IMR-90 (cell line): ENCODE results near the gene FAHD1. TPM values are rescaled to one million over a fixed set of nuclear protein-coding genes. Genes with fewer than 3 reads are reported as not detected.

Experiments
- ATAC-seq: fragments of 200-7000 bp; cut with Tn5 transposase; 2 replicates; pipeline ENCODE4 v1.9.1; 2020; ENCODE audit warnings: low read depth, mild to moderate bottlenecking, moderate library complexity
- BruUV-seq: library from RNA; stranded (reverse); fragments of 400-500 nt; replicated peaks from 2 replicates; lab custom pipeline; 2021; lab: Mats Ljungman, UMichigan
- CTCF ChIA-PET: fragments of 300-600 bp; formaldehyde crosslinking; extraction: SDS; loops from one replicate; lab custom pipeline; 2021; ENCODE audit warnings: antibody characterized with exemption; lab: Yijun Ruan, JAX
- POLR2A ChIA-PET: fragments of 300-600 bp; sonication (Branson Sonifier 250); formaldehyde crosslinking; loops from one replicate; lab custom pipeline; 2022; ENCODE audit warnings: antibody characterized with exemption; ENCODE audit not compliant: unreplicated experiment; lab: Charles Lee
- DNase-seq: peaks from one replicate; pipeline ENCODE4 v3.0.0; 2013
- H2AFZ ChIP-seq: replicated peaks from 2 replicates; pipeline ENCODE3; 2013; ENCODE audit warnings: low read length, mild to moderate bottlenecking; ENCODE audit not compliant: poor library complexity
- H2AK5ac ChIP-seq: 2 replicates; pipeline ENCODE4 v1.6.1; 2013; ENCODE audit warnings: low read depth, low read length, inconsistent platforms
- H2AK9ac ChIP-seq: replicated peaks from 2 replicates; pipeline ENCODE3; 2013; ENCODE audit warnings: mild to moderate bottlenecking, low read depth, low read length, moderate library complexity; ENCODE audit not compliant: poor library complexity
- H2BK120ac ChIP-seq: 2 replicates; pipeline ENCODE4 v1.6.1; 2013; ENCODE audit warnings: low read depth, low read length, inconsistent platforms
- H2BK15ac ChIP-seq: 3 replicates; pipeline ENCODE4 v1.6.1; 2013; ENCODE audit warnings: low read depth, low read length, inconsistent platforms
- H2BK20ac ChIP-seq: 2 replicates; pipeline ENCODE4 v1.6.1; 2013; ENCODE audit warnings: low read depth, mild to moderate bottlenecking, inconsistent platforms, low read length, moderate library complexity
- H2BK5ac ChIP-seq: 2 replicates; pipeline ENCODE4 v1.6.1; 2013; ENCODE audit warnings: mild to moderate bottlenecking, low read depth, low read length, inconsistent platforms; ENCODE audit not compliant: poor library complexity, severe bottlenecking
- H3K14ac ChIP-seq: replicated peaks from 2 replicates; pipeline ENCODE4 v1.6.1; 2013; ENCODE audit warnings: low read depth, low read length, inconsistent platforms
- H3K18ac ChIP-seq: 2 replicates; pipeline ENCODE4 v1.6.1; 2013; ENCODE audit warnings: low read depth, low read length, control low read depth
- H3K23ac ChIP-seq: 2 replicates; pipeline ENCODE4 v1.6.1; 2013; ENCODE audit warnings: low read depth, low read length, inconsistent platforms
- H3K27ac ChIP-seq: 2 replicates; pipeline ENCODE4 v1.5.1; 2013; ENCODE audit warnings: mild to moderate bottlenecking, control low read depth, low read length; ENCODE audit not compliant: insufficient read depth
- H3K27me3 ChIP-seq: 2 replicates; pipeline ENCODE4 v1.6.1; 2013; ENCODE audit warnings: low read length; ENCODE audit not compliant: control insufficient read depth, insufficient read depth
- H3K36me3 ChIP-seq: 2 replicates; pipeline ENCODE4 v1.6.1; 2013; ENCODE audit warnings: low read length, mixed read lengths; ENCODE audit not compliant: control insufficient read depth, insufficient read depth
- H3K4ac ChIP-seq: 2 replicates; pipeline ENCODE4 v1.6.1; 2013; ENCODE audit warnings: low read depth, low read length, inconsistent platforms
- H3K4me1 ChIP-seq: 2 replicates; pipeline ENCODE4 v1.6.1; 2013; ENCODE audit warnings: low read length, mixed read lengths; ENCODE audit not compliant: control insufficient read depth, insufficient read depth
- H3K4me2 ChIP-seq: 2 replicates; pipeline ENCODE4 v1.6.1; 2013; ENCODE audit warnings: low read depth, mild to moderate bottlenecking, control low read depth, low read length, moderate library complexity
- H3K4me3 ChIP-seq: 2 replicates; pipeline ENCODE4 v1.5.1; 2013; ENCODE audit warnings: low read depth, mild to moderate bottlenecking, control low read depth, low read length, moderate library complexity; ENCODE audit not compliant: insufficient read depth
- H3K56ac ChIP-seq: 2 replicates; pipeline ENCODE4 v1.6.1; 2013; ENCODE audit warnings: low read length, inconsistent platforms; ENCODE audit not compliant: insufficient read depth; ENCODE audit errors: extremely low read depth
- H3K79me1 ChIP-seq, 2 experiments: 2 replicates each; pipeline ENCODE4 v1.6.1; 2013; ENCODE audit warnings: low read length in 2 of 2, inconsistent platforms in 1 of 2, low read depth in 1 of 2
- H3K9ac ChIP-seq: 2 replicates; pipeline ENCODE4 v1.6.1; 2013; ENCODE audit warnings: low read depth, low read length, control low read depth
- H3K9me1 ChIP-seq: 2 replicates; pipeline ENCODE4 v1.6.1; 2013; ENCODE audit warnings: low read length, inconsistent platforms; ENCODE audit not compliant: insufficient read depth
- H3K9me3 ChIP-seq: 2 replicates; pipeline ENCODE4 v1.6.1; 2013; ENCODE audit warnings: low read length; ENCODE audit not compliant: control insufficient read depth, insufficient read depth
- H4K20me1 ChIP-seq: 2 replicates; pipeline ENCODE4 v1.6.1; 2013; ENCODE audit warnings: low read length, inconsistent platforms; ENCODE audit not compliant: insufficient read depth
- H4K5ac ChIP-seq: 2 replicates; pipeline ENCODE4 v1.6.1; 2013; ENCODE audit warnings: mild to moderate bottlenecking, low read depth, low read length, control low read depth
- H4K8ac ChIP-seq, 2 experiments: 2 replicates each; pipeline ENCODE4 v1.6.1; 2013; ENCODE audit warnings: low read depth in 2 of 2, low read length in 2 of 2, control low read depth in 1 of 2, inconsistent platforms in 1 of 2
- H4K91ac ChIP-seq: 2 replicates; pipeline ENCODE4 v1.6.1; 2013; ENCODE audit warnings: low read depth, low read length, inconsistent platforms; ENCODE audit not compliant: insufficient read depth
- BHLHE40 ChIP-seq: fragments of 150-350 bp; IDR thresholded peaks from 2 replicates; pipeline ENCODE4 v1.6.1; 2016; ENCODE audit warnings: mild to moderate bottlenecking, low read depth, low read length
- MAFK ChIP-seq: IDR thresholded peaks from 2 replicates; pipeline ENCODE4 v1.6.1; 2012; ENCODE audit warnings: low read depth, low read length, improper control_type of control experiment
- MXI1 ChIP-seq: IDR thresholded peaks from 2 replicates; pipeline ENCODE4 v1.6.1; 2012; ENCODE audit warnings: low read depth, mild to moderate bottlenecking, low read length, moderate library complexity, borderline replicate concordance
- NFE2L2 ChIP-seq: fragments of 150-350 bp; IDR thresholded peaks from 2 replicates; pipeline ENCODE4 v1.6.1; 2016; ENCODE audit warnings: low read depth, mild to moderate bottlenecking, low read length
- POLR2A ChIP-seq: IDR thresholded peaks from 2 replicates; pipeline ENCODE4 v1.6.1; 2012; ENCODE audit warnings: mild to moderate bottlenecking, low read depth, low read length
- RAD21 ChIP-seq: IDR thresholded peaks from 2 replicates; pipeline ENCODE4 v1.6.1; 2012; ENCODE audit warnings: low read length, improper control_type of control experiment
- RCOR1 ChIP-seq: IDR thresholded peaks from 2 replicates; pipeline ENCODE4 v1.6.1; 2012; ENCODE audit warnings: mild to moderate bottlenecking, low read length, improper control_type of control experiment; ENCODE audit not compliant: insufficient replicate concordance
- RFX5 ChIP-seq: IDR thresholded peaks from 2 replicates; pipeline ENCODE4 v1.8.0; 2012; ENCODE audit warnings: low read depth, mild to moderate bottlenecking, low read length, moderate library complexity
- WGBS, 2 experiments: methylation state at CpG; one replicate each; pipeline versions ENCODE4 v1.1.5 to v1.1.7; 2013; ENCODE audit warnings: missing lambda C conversion rate in 2 of 2; ENCODE audit not compliant: insufficient read length in 1 of 2; ENCODE audit errors: extremely low coverage in 2 of 2; 5-methylcytosine and 5-hydroxymethylcytosine counted together
- dilution Hi-C: fragments of 300-500 bp; cut with HindIII; formaldehyde crosslinking; loops from one replicate; pipeline ENCODE4 v1.14.3; 2018; ENCODE audit warnings: low sequenced_read_pairs; ENCODE audit not compliant: unreplicated experiment
- in situ Hi-C: fragments of 300-500 bp; cut with MboI; formaldehyde crosslinking; loops from 3 replicates; pipeline ENCODE4 v1.14.3; 2019; ENCODE audit warnings: low sequenced_read_pairs, inconsistent platforms, mixed read lengths
- intact Hi-C: fragments of 100-400 bp; cut with micrococcal nuclease; formaldehyde crosslinking; loops from 2 replicates; pipeline ENCODE4 v1.10.0; 2022
- polyA plus RNA-seq, 3 experiments: library from polyadenylated mRNA; depleted of rRNA; stranded (reverse); fragments of >200 nt; gene quantifications; 2 replicates each; pipeline ENCODE4 v1.2.3, GENCODE V29; 2012; ENCODE audit warnings: low replicate concordance in 1 of 3
- total RNA-seq: library from RNA; depleted of rRNA; stranded (reverse); fragments of >200 nt; gene quantifications from 2 replicates; pipeline ENCODE4 v1.2.3, GENCODE V29; 2012

The FAHD1 gene
- total and polyA plus RNA-seq, 2 of the 4 experiments (the other 2 are of a cell fraction) = 65.3 to 85.9 TPM

GRCh38 chr16:1832838-1833454, 5.9 kb downstream of the FAHD1 start:
- no peaks in the 10 kb centered on the region for H3K9me3 ChIP-seq
- no peak overlapping the region for H3K27ac ChIP-seq
- BruUV-seq = no TSS peak
- H4K8ac ChIP-seq = no peak overlapping the region
- in situ Hi-C loops (no loop called here), intact Hi-C loops (no loop called here), dilution Hi-C loops (no loop called here)
- H3K9ac ChIP-seq = no peak overlapping the region
- ATAC-seq = no peak
- no peaks in the 10 kb centered on the region for H3K27me3 ChIP-seq
- H2BK5ac ChIP-seq = no peak overlapping the region
- H2AFZ ChIP-seq = no peak overlapping the region
- no peak overlapping the region for H3K4ac ChIP-seq
- H3K4me1 ChIP-seq = peaks cover 2% of the 10 kb centered on the region; the same call in 1 of the 2 replicates
- no peak overlapping the region; the same call in 1 of the 2 replicates for H4K5ac ChIP-seq
- no peak for DNase-seq
- ChIA-PET POLR2A (no interaction called here), CTCF (no interaction called here)
- 48% methylated on average over 5 of the region's 9 CpGs; no CpG with 5 or more reads in 1 of the 2 experiments for WGBS, 2 experiments
- no peak overlapping the region for H3K56ac ChIP-seq
- no peak overlapping the region for H3K23ac ChIP-seq
- no peak overlapping the region for H3K4me3 ChIP-seq
- H2BK120ac ChIP-seq = no peak overlapping the region
- no peak overlapping the region for H2AK9ac ChIP-seq
- H3K4me2 ChIP-seq = no peak overlapping the region
- H3K9me1 ChIP-seq = peaks cover 11% of the 10 kb centered on the region
- H2AK5ac ChIP-seq = no peak overlapping the region
- peaks cover 11% of the 10 kb centered on the region; the same call in 1 of the 2 replicates for H4K20me1 ChIP-seq
- H3K14ac ChIP-seq = no peak overlapping the region
- H3K79me1 ChIP-seq = peaks cover 10 to 30% of the 10 kb centered on the region in 2 experiments
- H3K36me3 ChIP-seq = peaks cover 8% of the 10 kb centered on the region
- no peak overlapping the region for H4K91ac ChIP-seq
- TF ChIP-seq POLR2A (no peak), MAFK (no peak), RAD21 (no peak), RFX5 (no peak), BHLHE40 (no peak), MXI1 (no peak), RCOR1 (no peak), NFE2L2 (no peak)
- no peak overlapping the region for H2BK20ac ChIP-seq
- no peak overlapping the region for H3K18ac ChIP-seq
- no peak overlapping the region for H2BK15ac ChIP-seq
